HG02571 (cell line): ENCODE data around the gene GRIN3A.
A peak's percentile ranks its signal among the peaks of the same experiment; 100 is the strongest.

Experiments used
- ATAC-seq: cut with Tn5 transposase; IDR thresholded peaks from one replicate; pipeline ENCODE4 v1.9.1; 2021; ENCODE audit warnings: mild to moderate bottlenecking, moderate library complexity; ENCODE audit not compliant: unreplicated experiment

The GRIN3A gene

DNA sequence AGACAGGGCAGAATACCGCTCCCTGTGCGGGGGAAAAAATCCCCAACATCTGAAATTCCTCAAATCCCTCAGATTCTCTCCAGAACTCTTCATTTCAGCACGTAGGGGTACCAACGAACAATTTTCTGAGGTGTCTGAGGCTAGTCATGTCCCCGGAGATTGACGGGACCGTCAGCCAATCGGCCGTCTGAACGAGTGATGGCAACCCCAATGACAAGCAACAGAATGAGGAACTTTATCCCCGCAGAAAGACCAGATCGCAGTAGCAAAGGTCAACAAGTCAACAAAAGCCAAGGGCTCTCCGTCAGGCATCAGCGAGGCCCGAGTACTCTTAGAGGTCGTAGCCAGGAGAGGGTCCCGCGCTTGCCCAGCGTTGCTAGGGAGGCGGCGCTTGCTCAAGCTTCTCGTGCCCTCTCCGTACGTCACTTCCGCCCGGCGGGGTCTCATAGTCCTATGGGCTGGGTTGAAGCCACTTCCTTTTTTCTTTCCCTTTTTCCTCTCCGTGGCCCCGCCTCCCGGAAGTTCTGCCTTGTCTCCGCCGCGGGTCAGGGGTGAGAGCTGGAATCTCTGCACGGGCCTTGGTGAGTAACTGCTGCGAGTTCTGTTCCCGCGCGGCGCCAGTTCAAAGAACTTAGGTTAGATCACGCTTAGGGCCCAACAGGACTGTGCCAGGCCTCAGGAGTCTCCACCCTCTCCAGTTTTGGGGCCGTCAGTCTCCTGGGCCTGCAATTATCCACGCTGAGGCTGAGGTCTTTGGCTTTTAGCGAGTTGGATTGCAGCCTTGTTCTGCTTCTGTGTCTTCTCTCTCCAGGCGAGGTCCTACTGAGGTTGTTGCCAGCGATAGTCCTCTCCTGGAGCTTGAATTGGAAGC is 204.9 kb downstream of the GRIN3A start, which contains the start of gene RNF20:
Gene RNF20, plus strand, starts transcription at position 520 of the 871 bp plus-strand sequence. CDS start 1,571 bp downstream, outside the sequence.
- peak; percentile 98 for ATAC-seq

DNA sequence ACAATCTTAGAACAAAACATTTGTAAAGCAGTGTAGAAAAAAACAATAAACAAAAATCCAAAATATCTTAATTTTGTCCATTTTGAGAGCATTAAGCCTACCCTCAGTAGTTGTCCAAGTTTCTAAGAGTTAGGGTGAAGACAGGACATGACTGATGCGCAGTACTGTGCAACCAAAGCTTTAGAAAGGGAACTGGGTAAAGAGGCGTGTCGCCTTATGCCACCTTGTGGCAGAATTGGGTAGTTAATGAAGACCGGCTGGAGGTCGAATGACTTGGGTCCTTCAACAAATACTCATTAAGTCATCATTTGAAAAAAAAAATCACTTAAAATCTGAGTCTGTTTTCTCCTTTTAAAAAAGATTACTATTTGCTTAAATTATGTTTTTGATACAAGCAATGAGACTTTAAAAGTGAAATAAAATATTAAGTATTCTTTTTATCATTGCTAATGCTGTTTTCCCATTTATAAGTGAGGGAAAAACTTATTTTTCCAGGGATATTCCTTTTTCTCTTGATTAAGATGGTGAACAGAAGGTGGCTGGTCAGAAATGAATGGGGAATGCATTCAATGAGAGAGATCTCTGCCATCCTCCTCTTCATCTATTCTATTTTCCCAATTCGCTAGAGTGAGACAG is 208.3 kb downstream of the GRIN3A start:
- peak; percentile 39 for ATAC-seq

DNA sequence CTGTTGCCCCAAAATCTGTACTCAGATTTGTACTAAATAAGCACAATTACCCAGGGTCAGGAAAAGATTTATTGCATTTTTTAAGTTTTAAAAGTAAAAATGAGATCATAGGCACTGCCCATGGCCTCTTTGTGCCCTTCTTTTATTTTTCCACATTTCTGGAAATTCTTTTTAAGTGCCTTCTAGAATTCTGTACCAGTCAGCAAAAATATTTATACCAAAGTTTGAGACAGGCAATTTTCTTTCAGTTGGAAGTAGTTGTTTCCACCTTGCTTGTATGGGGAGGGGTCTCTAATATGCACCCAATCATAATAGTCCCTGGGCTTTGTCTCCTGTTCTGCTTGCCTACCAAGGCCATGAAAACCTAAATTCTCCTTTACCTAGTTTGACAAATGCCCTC is 210.4 kb downstream of the GRIN3A start:
- no peak for ATAC-seq

DNA sequence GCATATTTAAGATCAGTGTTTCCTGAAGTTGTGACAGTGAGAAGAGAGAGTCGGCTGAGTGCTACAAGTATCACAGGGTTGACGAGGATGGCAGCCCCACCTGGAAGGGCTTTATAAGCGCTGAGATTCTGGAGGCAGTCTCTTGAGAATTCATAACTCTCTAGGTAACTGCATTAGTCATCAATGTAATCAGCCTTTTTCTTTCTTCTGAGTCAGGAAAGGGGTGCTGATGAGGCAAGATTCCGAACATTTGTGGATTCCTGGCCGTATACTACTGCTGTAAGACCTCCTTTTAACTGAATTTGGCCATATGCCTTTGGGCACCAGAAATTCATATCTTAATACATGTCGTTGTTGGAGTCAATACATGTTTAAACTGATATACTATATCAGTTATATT is 211.4 kb downstream of the GRIN3A start:
- no peak for ATAC-seq

DNA sequence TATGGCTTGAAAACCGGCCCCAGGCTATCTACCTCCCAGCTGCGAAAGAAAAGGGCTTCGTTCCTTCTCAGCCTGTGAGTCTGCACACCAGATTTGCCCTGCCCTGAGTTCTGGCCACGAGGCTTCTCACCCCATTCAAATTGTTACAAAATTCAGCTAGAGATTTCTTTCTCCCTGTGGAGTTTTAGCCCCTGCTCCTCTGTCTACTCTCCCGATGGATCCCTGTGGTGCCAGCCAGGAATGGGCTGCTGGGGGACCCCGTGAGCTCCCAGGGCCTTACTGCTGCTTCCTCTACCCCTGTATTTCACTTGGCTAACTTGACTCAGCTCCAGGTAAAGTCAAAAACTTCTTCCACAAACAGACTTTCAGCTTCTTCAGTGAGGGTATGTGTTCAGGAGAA is 214.1 kb downstream of the GRIN3A start:
- ATAC-seq = no peak
